NB4 (cell line): Measurements from ENCODE around the gene STOX2.

Experiments
- CTCF ChIP-seq: IDR thresholded peaks from one replicate; pipeline ENCODE4 v1.5.1; 2012; ENCODE audit warnings: low read depth, low read length
- MAX ChIP-seq: IDR thresholded peaks from 2 replicates; pipeline ENCODE4 v1.6.1; 2011; ENCODE audit warnings: low read depth, low read length
- MYC ChIP-seq: IDR thresholded peaks from 2 replicates; pipeline ENCODE4 v1.6.1; 2011; ENCODE audit warnings: low read depth, low read length
- POLR2A ChIP-seq: IDR thresholded peaks from 2 replicates; pipeline ENCODE4 v1.6.1; 2011; ENCODE audit warnings: mild to moderate bottlenecking; ENCODE audit not compliant: insufficient read length; ENCODE audit errors: extremely low read depth

- TF ChIP-seq CTCF (no peak), MYC (no peak), POLR2A (no peak), MAX (no peak)
Measured at GRCh38 chr4:183861426-183861825, 43.7 kb upstream of the STOX2 start.
